HG02943 (cell line): ENCODE data around the gene F12.
"Not testable (repeated sequence)": the region's sequence is repeated elsewhere in the genome, so short reads cannot be mapped to it uniquely, and the experiment has no call there.

ENCODE experiments used
- ATAC-seq: cut with Tn5 transposase; IDR thresholded peaks from one replicate; pipeline ENCODE4 v1.9.1; 2021; ENCODE audit warnings: mild to moderate bottlenecking, low read depth, moderate library complexity; ENCODE audit not compliant: unreplicated experiment

The F12 gene

DNA sequence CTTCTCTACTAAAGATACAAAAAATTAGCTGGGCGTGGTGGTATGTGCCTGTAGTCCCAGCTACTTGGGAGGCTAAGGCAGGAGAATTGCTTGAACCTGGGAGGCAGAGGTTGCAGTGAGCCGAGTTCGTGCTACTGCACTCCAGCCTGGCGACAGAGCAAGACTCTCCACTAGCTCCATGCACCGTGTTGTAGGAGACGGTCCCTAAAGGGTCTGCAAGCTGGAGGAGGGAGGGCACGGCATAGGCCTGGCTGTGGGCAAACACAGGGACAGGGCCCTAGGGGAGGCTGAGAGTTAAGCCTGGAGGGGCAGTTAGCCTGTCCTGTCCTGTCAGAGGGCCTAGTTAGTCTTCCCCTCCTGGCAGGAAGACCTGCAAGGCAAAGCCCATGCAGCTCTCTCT lies 48.6 kb downstream of the F12 start:
- not testable (repeated sequence) for ATAC-seq

DNA sequence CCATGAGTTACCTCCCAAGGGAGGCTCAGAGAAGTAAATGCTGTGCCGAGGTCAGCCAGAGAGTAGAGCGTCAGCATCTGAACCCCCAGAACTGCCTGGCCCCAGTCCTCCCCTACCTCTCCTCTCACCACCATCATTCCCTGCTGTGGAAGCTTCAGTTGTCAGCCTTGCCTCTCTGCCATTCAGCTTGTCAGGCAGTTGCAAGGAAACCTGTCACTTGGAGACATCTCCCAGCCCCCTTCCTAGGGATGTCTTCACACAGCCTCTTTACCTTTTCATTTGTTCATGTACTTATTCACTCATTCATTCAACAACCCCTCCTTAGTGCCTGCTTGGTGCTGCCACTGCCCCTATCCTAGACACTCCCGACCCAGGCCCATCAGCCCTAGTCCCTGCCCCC lies 49.5 kb downstream of the F12 start:
- ATAC-seq = no peak

DNA sequence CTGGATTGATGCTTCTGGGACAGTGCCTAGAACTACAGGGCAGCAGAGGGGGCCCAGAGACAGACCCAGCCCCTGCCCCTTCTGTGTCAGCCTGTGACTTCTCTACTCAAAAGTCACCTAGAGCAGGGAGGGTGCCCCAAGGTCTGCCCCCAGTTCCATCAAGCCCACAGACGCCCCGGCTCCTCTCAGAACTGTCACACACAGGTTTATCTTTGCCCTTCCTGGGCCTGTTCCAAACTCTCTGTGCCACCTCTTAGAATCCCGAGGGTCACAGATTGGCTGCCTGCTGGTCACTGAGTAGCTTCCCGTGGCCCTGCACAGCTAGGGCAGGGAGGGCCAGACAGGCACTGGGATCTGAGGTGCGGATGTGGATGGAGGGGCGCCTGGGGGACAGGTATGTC lies 49.9 kb downstream of the F12 start:
- ATAC-seq = no peak

DNA sequence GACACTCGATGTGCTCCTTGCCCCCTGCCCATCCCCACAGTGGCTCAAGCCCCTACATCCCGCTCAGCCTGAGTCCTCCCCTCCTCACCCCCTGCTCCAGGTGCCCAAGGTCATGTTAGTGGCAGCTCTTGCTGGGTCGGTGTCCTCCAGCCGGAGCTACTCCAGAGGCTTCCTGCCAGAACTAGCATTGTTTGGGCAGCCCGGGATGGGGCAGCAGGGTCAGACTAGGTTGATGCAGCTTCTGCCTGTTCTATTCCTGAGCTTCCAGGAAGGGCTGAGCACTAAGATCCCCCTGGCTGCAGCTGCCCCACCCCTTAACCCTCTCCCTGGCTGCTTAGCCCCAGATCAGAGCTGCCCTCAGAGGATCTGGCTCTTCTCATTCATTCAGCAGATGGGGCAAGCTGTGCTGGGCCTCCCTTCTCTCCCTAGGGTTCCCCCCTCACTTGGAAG lies 51.0 kb downstream of the F12 start:
- no peak for ATAC-seq

DNA sequence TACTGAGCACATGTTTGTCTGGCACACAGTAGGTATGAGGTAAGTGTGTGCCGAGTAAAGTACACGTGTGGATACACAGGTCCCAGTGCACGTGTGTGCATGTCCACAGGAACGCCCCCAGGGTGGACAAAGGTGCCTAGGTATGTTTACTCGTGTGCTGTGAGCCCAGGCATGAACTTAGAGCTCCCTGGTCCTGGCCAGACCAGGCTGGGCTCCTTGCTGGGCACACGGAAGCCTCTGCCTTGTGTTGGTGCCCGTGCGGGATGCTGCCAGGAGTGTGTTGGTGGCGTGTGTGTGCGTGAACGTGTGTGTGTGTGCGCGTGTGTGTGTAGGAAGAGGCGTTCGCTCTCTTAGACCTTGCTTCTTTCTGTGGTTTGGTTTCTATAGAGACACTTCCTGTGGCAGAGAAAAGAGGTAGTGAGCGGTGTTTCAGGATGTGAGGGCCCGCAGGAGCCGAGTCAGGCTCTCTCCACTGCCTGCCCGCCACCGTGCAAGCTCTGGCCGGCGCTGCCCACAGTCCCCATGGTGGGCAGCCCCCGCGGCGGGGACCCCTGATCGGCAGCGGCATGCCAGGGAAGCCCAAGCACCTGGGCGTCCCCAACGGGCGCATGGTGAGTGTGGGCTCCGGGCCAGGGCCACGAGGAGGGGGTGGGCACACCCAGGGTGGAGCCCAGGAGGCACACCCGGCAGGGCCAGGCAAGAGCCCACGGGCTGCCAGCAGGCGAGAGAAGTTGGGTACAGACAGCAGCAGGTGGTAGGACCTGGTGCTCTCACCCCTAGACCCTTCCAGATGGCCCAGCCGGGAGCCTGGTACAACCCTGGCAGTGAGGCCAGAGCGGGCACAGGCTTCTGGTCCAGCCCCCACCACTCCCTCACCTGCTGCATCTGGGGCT lies 51.7 kb downstream of the F12 start, which contains the start of gene RGS14:
Gene RGS14, plus strand, starts transcription at position 466 of the 893 bp plus-strand sequence. Its CDS starts 101 bp downstream, at position 567.
- ATAC-seq = peak; percentile 85

DNA sequence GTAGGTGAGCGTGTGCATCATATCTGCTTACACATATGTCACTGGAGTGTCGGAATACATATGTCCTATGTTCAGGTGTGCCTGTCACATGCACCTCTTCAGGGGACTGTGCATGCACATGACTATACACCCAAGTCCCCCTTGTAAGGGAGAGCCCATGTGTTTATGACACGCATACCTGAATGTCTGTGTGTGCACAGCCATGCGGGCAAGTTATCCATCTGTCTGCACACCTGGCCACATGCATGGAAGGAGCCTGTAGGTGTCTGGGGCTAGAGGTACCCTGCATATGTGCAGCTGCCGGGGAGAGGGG lies 52.3 kb downstream of the F12 start:
- no peak for ATAC-seq

DNA sequence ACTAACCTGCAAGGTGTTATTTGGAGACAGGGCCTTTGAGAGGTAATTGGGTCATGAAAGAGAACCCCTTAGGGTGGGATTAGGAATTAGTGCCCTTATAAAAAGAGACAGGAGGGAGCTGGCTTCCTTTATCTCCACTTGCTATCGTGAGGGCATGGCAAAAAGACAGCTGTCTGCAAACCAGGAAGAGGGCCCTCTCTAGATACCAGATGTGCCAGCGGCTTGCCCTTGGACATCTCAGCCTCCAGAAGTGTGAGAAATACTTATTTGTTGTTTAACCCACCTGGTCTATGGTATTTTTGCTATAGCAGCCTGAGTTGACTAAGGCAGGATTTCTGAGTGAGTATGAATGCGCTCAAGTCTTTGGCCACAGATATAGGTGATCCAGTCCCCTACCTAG lies 52.6 kb downstream of the F12 start:
- ATAC-seq = no peak

DNA sequence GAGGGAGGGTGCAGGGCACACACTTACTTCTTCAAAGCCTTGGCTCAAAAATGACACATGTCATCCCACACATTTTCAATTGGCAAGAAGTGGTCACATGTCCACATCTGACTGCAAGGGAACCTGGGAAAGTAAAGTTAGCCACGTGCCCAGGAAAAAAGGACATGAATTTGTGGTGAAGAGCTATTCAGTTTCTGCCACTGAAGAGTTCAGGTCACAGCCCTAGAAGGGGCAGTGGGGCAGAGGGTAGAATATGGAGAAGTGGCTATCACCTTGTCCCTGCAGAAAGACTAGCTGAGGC lies 53.5 kb downstream of the F12 start:
- no peak for ATAC-seq

DNA sequence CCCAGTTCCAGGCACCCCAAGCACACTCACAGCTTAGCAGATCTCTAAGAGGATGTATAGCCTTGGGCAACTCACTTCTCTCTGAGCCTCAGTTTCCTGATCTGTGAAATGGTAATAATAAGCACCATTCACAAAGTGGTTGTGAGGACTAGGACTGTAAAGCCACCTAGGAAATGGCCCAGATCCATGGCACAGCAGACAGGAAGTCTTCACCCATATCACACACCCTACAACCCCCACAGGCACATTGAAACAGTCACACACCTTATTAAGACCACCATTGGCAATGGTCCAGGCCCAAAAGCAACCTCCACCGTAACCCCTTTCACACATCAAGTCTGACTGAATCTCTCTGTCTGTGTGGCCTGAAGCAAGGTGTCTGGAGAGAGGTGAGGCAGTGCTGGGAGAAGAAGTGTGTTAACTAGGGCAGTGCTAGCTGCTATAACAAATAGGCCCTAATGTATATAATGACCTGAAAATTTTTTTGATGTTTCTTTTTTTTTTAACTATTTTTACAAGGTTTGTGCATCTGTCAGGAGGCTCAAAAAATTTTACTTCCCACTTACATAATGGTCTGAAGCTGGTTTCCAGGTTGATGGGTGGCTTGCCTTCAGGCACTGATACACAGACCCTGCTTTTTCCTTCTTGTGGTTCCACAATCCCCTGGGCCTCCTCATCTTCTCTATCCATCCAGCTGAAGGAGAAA lies 54.0 kb downstream of the F12 start:
- ATAC-seq = no peak

DNA sequence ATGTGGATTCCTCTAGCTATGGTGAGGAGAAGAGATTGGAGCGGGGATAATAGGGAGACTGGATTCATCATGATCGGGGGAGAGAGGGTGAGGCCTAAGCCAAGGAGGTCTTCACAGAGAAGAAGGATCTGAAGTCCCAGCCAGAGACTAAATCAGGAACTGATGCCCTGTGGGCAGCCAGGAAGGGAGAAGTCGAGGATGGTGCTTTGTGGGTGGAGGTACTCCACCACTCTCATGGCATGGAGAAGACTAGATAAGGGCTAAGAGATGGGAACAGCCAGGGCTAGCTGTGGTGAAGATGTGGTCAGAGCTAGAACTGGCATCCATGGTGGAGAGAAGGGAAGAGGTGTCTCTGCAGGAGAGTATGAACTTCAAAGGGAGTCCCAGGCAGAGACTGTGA lies 54.7 kb downstream of the F12 start:
- ATAC-seq = no peak

DNA sequence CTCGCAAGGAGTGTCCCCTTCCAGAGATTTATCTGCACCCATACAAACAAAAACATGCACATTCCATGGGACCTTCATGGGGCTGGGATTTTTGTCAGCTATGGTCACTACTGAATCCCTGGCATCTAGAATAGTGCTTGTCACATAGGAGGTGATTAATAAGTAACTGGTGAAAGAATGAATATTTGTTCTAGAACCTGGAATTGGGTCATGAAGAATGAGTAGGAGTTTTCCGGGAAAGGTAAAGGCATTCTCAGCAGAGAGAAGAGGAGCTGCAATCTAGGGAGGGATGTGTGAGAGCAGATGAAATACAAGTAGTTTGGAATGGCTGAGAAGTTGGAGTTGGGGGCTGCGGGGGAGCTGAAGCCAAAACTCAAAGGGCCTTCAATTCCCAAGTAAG lies 55.1 kb downstream of the F12 start:
- ATAC-seq = no peak

DNA sequence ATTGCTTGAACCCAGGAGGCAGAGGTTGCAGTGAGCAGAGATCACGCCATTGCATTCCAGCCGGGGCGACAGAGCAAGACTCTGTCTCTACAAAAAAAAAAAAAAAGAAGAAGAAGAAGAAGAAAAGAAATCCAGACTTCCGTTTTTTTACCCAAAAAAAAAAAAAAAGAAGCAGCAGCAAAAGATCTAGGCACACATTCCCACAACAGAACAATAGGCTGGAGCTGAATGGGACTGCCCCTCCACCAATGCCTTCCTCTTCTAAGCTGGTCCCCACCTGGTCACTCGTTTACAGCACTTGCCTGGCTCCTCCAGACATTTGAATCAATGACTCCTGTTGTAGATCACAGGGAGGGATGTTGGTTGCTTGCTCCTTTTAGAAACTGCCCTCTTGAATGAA lies 56.3 kb downstream of the F12 start:
- no peak for ATAC-seq
